Measurements from ENCODE around the gene SPATA6L. TPM values are rescaled to one million over a fixed set of nuclear protein-coding genes. Genes with fewer than 3 reads are reported as not detected.
"Not testable (repeated sequence)": the region's sequence is repeated elsewhere in the genome, so short reads cannot be mapped to it uniquely, and the experiment has no call there.

SPATA6L gene
- total and polyA plus RNA-seq, 2 of the 4 experiments (the other 2 are of a cell fraction), result 0.18 to 0.84 TPM

GRCh38 chr9:4660665-4661064, 5.6 kb downstream of the SPATA6L start:
- H4K8ac ChIP-seq (ENCODE audit: low read depth in 2 of 2, low read length in 2 of 2); H2BK15ac ChIP-seq (ENCODE audit: low read depth, low read length); H2AFZ ChIP-seq (replicated peaks; ENCODE audit: low read length, poor library complexity); H4K20me1 ChIP-seq (ENCODE audit: insufficient read depth, low read length); H3K56ac ChIP-seq (ENCODE audit: extremely low read depth, insufficient read depth, low read length); H2AK5ac ChIP-seq (ENCODE audit: low read depth, low read length); H2BK20ac ChIP-seq (ENCODE audit: low read depth, low read length); H3K4ac ChIP-seq (ENCODE audit: low read depth, low read length); H3K27me3 ChIP-seq (ENCODE audit: control insufficient read depth, insufficient read depth, low read length); H2BK120ac ChIP-seq (ENCODE audit: low read depth, low read length); H3K4me3 ChIP-seq (ENCODE audit: insufficient read depth, low read depth, low read length); H3K27ac ChIP-seq (ENCODE audit: insufficient read depth, low read length); H3K9me1 ChIP-seq (ENCODE audit: insufficient read depth, low read length); H4K91ac ChIP-seq (ENCODE audit: insufficient read depth, low read depth, low read length); H2AK9ac ChIP-seq (replicated peaks; ENCODE audit: low read depth, low read length, poor library complexity); H3K18ac ChIP-seq (ENCODE audit: low read depth, low read length); CTCF ChIA-PET; DNase-seq; H3K23ac ChIP-seq (ENCODE audit: low read depth, low read length); H3K9ac ChIP-seq (ENCODE audit: low read depth, low read length); H3K4me1 ChIP-seq (ENCODE audit: control insufficient read depth, insufficient read depth, low read length); BruUV-seq (replicated peaks); H3K9me3 ChIP-seq (ENCODE audit: control insufficient read depth, insufficient read depth, low read length); in situ Hi-C loops (cut with MboI; ENCODE audit: low sequenced_read_pairs); POLR2A ChIA-PET (ENCODE audit: unreplicated experiment); H3K4me2 ChIP-seq (ENCODE audit: low read depth, low read length); dilution Hi-C loops (cut with HindIII; ENCODE audit: low sequenced_read_pairs, unreplicated experiment); H4K5ac ChIP-seq (ENCODE audit: low read depth, low read length); H3K36me3 ChIP-seq (ENCODE audit: control insufficient read depth, insufficient read depth, low read length); H2BK5ac ChIP-seq (ENCODE audit: low read depth, low read length, poor library complexity, severe bottlenecking); H3K14ac ChIP-seq (replicated peaks; ENCODE audit: low read depth, low read length); ATAC-seq (ENCODE audit: low read depth): not testable (repeated sequence)
- no CpG with 5 or more reads among the region's 5 CpGs for whole genome bisulfite sequencing, 2 experiments (ENCODE audit: extremely low coverage in 2 of 2, insufficient read length in 1 of 2)
- intact Hi-C loops (cut with micrococcal nuclease), result loop anchor here (10.0 kb wide), 1 partner anchor 346 kb away; no protein-coding TSS in a partner anchor
- H3K79me1 ChIP-seq (ENCODE audit: low read depth in 1 of 2, low read length in 2 of 2), result peaks cover 9 to 14% of the 10 kb centered on the region in 2 experiments; a peak in 3 of 4 replicates
